GM23338 (cell line): ENCODE measurements around the gene CASQ1.

Experiments
- EZH2 ChIP-seq: fragments of 200-600 bp; sonication (generic); IDR thresholded peaks from one replicate; pipeline ENCODE4 v1.8.0; 2017; ENCODE audit warnings: antibody characterized with exemption, mild to moderate bottlenecking, low read depth; ENCODE audit not compliant: unreplicated experiment
- NANOG ChIP-seq: IDR thresholded peaks from 2 replicates; pipeline ENCODE4 v1.6.1; 2016; ENCODE audit warnings: antibody characterized with exemption, borderline replicate concordance
- POLR2AphosphoS5 ChIP-seq: IDR thresholded peaks from 2 replicates; pipeline ENCODE4 v1.6.1; 2016; ENCODE audit warnings: antibody characterized with exemption, low read depth
- TF ChIP-seq, protein P1 (sequence below), 2 experiments: fragments of 200-600 bp in 1 of 2; sonication (generic) in 1 of 2; conservative IDR thresholded peaks; 2 replicates each; pipeline versions ENCODE4 v1.5.1 to v1.6.1; 2016 to 2017; ENCODE audit warnings: antibody characterized with exemption in 2 of 2, low read depth in 2 of 2, mild to moderate bottlenecking in 2 of 2, moderate library complexity in 1 of 2
- TF ChIP-seq, protein P2 (sequence below): IDR thresholded peaks from one replicate; pipeline ENCODE4 v1.6.1; 2018; ENCODE audit warnings: antibody characterized with exemption; ENCODE audit not compliant: unreplicated experiment

DNA sequence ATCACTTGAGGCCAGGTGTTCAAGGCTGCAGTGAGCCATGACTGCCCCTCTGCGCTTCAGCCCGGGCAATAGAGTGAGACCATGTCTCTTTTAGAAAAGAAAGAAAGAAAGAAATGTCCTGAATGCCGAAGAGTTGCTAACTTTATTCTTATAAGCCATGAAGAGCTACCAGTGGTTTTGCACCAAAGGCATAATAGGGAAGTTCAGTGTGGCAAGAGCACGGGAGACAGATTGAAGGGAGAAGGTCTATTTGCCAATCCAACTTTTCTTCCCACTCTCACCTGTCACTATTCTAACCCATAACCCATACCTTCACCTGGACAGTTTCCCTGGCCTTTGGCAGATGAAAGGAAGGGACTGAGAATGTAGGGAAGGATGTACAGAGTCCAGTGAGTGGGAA lies 10.4 kb downstream of the CASQ1 start:
- no peak for TF ChIP-seq EZH2
- no peak for TF ChIP-seq NANOG
- TF ChIP-seq, protein P1, sequence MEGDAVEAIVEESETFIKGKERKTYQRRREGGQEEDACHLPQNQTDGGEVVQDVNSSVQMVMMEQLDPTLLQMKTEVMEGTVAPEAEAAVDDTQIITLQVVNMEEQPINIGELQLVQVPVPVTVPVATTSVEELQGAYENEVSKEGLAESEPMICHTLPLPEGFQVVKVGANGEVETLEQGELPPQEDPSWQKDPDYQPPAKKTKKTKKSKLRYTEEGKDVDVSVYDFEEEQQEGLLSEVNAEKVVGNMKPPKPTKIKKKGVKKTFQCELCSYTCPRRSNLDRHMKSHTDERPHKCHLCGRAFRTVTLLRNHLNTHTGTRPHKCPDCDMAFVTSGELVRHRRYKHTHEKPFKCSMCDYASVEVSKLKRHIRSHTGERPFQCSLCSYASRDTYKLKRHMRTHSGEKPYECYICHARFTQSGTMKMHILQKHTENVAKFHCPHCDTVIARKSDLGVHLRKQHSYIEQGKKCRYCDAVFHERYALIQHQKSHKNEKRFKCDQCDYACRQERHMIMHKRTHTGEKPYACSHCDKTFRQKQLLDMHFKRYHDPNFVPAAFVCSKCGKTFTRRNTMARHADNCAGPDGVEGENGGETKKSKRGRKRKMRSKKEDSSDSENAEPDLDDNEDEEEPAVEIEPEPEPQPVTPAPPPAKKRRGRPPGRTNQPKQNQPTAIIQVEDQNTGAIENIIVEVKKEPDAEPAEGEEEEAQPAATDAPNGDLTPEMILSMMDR (conservative IDR thresholded peaks at IDR 0.05; ENCODE audit: low read depth in 2 of 2) = no peak
- TF ChIP-seq, protein P2, sequence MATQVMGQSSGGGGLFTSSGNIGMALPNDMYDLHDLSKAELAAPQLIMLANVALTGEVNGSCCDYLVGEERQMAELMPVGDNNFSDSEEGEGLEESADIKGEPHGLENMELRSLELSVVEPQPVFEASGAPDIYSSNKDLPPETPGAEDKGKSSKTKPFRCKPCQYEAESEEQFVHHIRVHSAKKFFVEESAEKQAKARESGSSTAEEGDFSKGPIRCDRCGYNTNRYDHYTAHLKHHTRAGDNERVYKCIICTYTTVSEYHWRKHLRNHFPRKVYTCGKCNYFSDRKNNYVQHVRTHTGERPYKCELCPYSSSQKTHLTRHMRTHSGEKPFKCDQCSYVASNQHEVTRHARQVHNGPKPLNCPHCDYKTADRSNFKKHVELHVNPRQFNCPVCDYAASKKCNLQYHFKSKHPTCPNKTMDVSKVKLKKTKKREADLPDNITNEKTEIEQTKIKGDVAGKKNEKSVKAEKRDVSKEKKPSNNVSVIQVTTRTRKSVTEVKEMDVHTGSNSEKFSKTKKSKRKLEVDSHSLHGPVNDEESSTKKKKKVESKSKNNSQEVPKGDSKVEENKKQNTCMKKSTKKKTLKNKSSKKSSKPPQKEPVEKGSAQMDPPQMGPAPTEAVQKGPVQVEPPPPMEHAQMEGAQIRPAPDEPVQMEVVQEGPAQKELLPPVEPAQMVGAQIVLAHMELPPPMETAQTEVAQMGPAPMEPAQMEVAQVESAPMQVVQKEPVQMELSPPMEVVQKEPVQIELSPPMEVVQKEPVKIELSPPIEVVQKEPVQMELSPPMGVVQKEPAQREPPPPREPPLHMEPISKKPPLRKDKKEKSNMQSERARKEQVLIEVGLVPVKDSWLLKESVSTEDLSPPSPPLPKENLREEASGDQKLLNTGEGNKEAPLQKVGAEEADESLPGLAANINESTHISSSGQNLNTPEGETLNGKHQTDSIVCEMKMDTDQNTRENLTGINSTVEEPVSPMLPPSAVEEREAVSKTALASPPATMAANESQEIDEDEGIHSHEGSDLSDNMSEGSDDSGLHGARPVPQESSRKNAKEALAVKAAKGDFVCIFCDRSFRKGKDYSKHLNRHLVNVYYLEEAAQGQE = no peak
- no peak for TF ChIP-seq POLR2AphosphoS5
